Astrocyte (in vitro differentiated cells and primary cell): Measurements from ENCODE around the gene FGF2.
"Not testable (repeated sequence)": the region's sequence is repeated elsewhere in the genome, so short reads cannot be mapped to it uniquely, and the experiment has no call there.

Source experiments
- CTCF ChIP-seq: IDR thresholded peaks from 2 replicates; pipeline ENCODE4 v1.5.1; 2011; ENCODE audit warnings: low read depth, mild to moderate bottlenecking, inconsistent platforms, low read length, moderate library complexity; ENCODE audit not compliant: insufficient read depth
- EZH2 ChIP-seq: IDR thresholded peaks from 2 replicates; pipeline ENCODE4 v1.6.1; 2012; ENCODE audit warnings: mild to moderate bottlenecking, low read length, inconsistent platforms; ENCODE audit not compliant: insufficient read depth

GRCh38 chr4:122849789-122850188 lies 23.2 kb downstream of the FGF2 start:
- not testable (repeated sequence) for TF ChIP-seq CTCF, EZH2
